ENCODE results near the gene CCDC27. TPM values are rescaled to one million over a fixed set of nuclear protein-coding genes. Genes with fewer than 3 reads are reported as not detected.
A peak's percentile ranks its signal among the peaks of the same experiment; 100 is the strongest.
"Not testable (repeated sequence)": the region's sequence is repeated elsewhere in the genome, so short reads cannot be mapped to it uniquely, and the experiment has no call there.

The CCDC27 gene
- total RNA-seq, 1 donor from 2014 or later: not detected

GRCh38 chr1:3796215-3797061 is 44.2 kb downstream of the CCDC27 start, which contains the start of gene LRRC47:
TSS of gene LRRC47 (minus strand) at chr1:3796498. CDS start at chr1:3796476, 22 bp downstream.
- ATAC-seq: peak; percentile 98

GRCh38 chr1:3799976-3800685 is 47.9 kb downstream of the CCDC27 start:
- no peak for ATAC-seq

GRCh38 chr1:3800795-3801194 is 48.5 kb downstream of the CCDC27 start:
- not testable (repeated sequence) for ATAC-seq

GRCh38 chr1:3803905-3804626 is 51.8 kb downstream of the CCDC27 start:
- ATAC-seq: no peak

- ATAC-seq: peak; percentile 54
Measured at GRCh38 chr1:3804627-3804944, 52.3 kb downstream of the CCDC27 start.

GRCh38 chr1:3805038-3805437 is 52.8 kb downstream of the CCDC27 start:
- no peak for ATAC-seq

- ATAC-seq: no peak
Measured at GRCh38 chr1:3807769-3808168, 55.5 kb downstream of the CCDC27 start.

GRCh38 chr1:3809680-3810079 is 57.4 kb downstream of the CCDC27 start:
- no peak for ATAC-seq

GRCh38 chr1:3810149-3810761 is 58.0 kb downstream of the CCDC27 start:
- not testable (repeated sequence) for ATAC-seq

GRCh38 chr1:3811595-3811911 is 59.3 kb downstream of the CCDC27 start:
- ATAC-seq: no peak

GRCh38 chr1:3814065-3814464 is 61.8 kb downstream of the CCDC27 start:
- ATAC-seq: no peak

GRCh38 chr1:3814771-3815561 is 62.7 kb downstream of the CCDC27 start:
- peak; percentile 15 for ATAC-seq

- ATAC-seq: no peak
Measured at GRCh38 chr1:3816331-3817137, 64.3 kb downstream of the CCDC27 start.

- no peak for ATAC-seq
Measured at GRCh38 chr1:3817138-3817740, 65.0 kb downstream of the CCDC27 start.

GRCh38 chr1:3817821-3818597 is 65.8 kb downstream of the CCDC27 start:
- ATAC-seq: no peak

- no peak for ATAC-seq
Measured at GRCh38 chr1:3819771-3820200, 67.5 kb downstream of the CCDC27 start.

GRCh38 chr1:3820316-3820715 is 68.1 kb downstream of the CCDC27 start:
- no peak for ATAC-seq

GRCh38 chr1:3821004-3821403 is 68.8 kb downstream of the CCDC27 start:
- no peak for ATAC-seq
